RWPE2 (cell line): Measurements from ENCODE around the gene FADS6.
"Not testable (repeated sequence)": the region's sequence is repeated elsewhere in the genome, so short reads cannot be mapped to it uniquely, and the experiment has no call there.

Source experiments
- ATAC-seq: fragments of 200-7000 bp; cut with Tn5 transposase; 3 replicates; pipeline ENCODE4 v1.9.1; 2021; ENCODE audit warnings: low read depth
- DNase-seq: peaks from one replicate; pipeline ENCODE4 v3.0.0-alpha.2; 2020; ENCODE audit warnings: low spot score
- H3K27ac ChIP-seq: fragments of 450-650 bp; 2 replicates; pipeline ENCODE4 v1.5.1; 2017; ENCODE audit warnings: mild to moderate bottlenecking; ENCODE audit not compliant: poor library complexity, severe bottlenecking
- H3K27me3 ChIP-seq: fragments of 250-450 bp; sonication (Bioruptor Pico); 2 replicates; pipeline ENCODE4 v1.5.1; 2021; ENCODE audit warnings: mild to moderate bottlenecking, moderate library complexity; ENCODE audit not compliant: insufficient read depth, poor library complexity, severe bottlenecking
- H3K36me3 ChIP-seq: fragments of 250-450 bp; sonication (Bioruptor Pico); 2 replicates; pipeline ENCODE4 v1.5.1; 2020; ENCODE audit warnings: low read depth, mild to moderate bottlenecking, moderate library complexity
- H3K4me1 ChIP-seq: fragments of 250-450 bp; sonication (Bioruptor Pico); 2 replicates; pipeline ENCODE4 v1.5.1; 2021; ENCODE audit warnings: mild to moderate bottlenecking, moderate library complexity; ENCODE audit not compliant: insufficient read depth, poor library complexity, severe bottlenecking
- H3K4me3 ChIP-seq: fragments of 250-450 bp; sonication (Bioruptor Pico); 2 replicates; pipeline ENCODE4 v1.5.1; 2021; ENCODE audit warnings: mild to moderate bottlenecking, moderate library complexity; ENCODE audit not compliant: severe bottlenecking
- H3K9me3 ChIP-seq: fragments of 250-450 bp; sonication (Bioruptor Pico); 2 replicates; pipeline ENCODE4 v1.5.1; 2021; ENCODE audit warnings: mild to moderate bottlenecking, moderate library complexity; ENCODE audit not compliant: severe bottlenecking
- TF ChIP-seq, protein P1 (sequence below): fragments of 450-650 bp; IDR thresholded peaks from one replicate; pipeline ENCODE4 v1.5.1; 2017; ENCODE audit warnings: mild to moderate bottlenecking, moderate library complexity; ENCODE audit not compliant: poor library complexity, severe bottlenecking

Gene FADS6

DNA sequence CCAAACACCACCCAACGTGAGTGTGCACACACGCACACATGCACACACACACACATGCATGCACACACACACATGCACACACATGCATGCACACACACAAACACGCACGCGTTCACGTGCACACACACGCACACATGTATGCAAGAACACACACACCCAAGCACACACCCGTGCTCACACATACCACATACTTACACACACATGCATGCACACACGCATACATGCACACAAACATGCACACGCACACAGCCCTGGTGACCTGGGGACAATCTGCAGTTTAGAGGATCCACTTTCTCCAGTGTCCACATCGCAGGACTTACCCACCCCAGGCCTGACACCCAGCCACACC lies 23.4 kb upstream of the FADS6 start:
- no peak overlapping the region for H3K27ac ChIP-seq
- TF ChIP-seq, protein P1, sequence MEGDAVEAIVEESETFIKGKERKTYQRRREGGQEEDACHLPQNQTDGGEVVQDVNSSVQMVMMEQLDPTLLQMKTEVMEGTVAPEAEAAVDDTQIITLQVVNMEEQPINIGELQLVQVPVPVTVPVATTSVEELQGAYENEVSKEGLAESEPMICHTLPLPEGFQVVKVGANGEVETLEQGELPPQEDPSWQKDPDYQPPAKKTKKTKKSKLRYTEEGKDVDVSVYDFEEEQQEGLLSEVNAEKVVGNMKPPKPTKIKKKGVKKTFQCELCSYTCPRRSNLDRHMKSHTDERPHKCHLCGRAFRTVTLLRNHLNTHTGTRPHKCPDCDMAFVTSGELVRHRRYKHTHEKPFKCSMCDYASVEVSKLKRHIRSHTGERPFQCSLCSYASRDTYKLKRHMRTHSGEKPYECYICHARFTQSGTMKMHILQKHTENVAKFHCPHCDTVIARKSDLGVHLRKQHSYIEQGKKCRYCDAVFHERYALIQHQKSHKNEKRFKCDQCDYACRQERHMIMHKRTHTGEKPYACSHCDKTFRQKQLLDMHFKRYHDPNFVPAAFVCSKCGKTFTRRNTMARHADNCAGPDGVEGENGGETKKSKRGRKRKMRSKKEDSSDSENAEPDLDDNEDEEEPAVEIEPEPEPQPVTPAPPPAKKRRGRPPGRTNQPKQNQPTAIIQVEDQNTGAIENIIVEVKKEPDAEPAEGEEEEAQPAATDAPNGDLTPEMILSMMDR = no peak

DNA sequence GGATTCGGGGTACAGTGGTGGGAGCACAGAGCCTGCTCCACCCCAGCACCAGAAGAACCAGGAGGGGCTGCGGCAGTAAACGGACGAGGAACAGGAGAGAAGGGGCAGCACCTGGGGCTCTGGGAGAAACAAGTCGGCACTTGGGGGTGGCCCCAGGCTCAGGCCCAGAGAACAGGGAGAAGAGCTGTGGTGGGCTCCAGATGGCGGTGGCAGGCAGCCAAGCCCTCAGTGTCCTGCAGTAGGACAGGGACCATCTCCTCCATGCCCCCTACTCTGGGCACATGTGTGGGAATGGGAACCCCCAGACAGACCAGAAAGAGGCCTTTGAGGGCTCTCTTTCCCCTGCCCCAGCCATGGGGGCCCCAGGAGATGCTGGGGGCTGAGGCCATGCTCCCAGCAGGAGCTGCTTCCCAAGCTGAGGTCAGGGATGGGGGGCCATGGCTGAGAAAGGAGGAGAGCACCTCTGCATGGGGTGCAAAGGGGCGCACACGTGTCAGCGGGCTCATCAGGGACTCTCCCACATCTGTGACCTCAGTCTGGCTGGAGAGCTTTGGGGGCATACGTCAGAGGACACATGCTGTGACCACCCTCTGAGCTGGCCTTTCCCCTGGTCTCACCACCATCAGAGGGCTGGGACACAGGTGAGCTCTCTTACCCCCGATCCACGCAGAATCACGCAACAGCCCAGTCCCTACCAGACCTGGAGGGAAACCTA lies 22.9 kb upstream of the FADS6 start:
- Histone ChIP-seq H3K4me1 (no peaks in the 10 kb centered on the region), H3K36me3 (no peaks in the 10 kb centered on the region), H3K9me3 (no peaks in the 10 kb centered on the region), H3K27ac (no peak overlapping the region), H3K4me3 (no peak overlapping the region), H3K27me3 (no peaks in the 10 kb centered on the region)
- TF ChIP-seq, protein P1 = no peak
- DNase-seq (no peak), ATAC-seq (no peak)

More for the DNA sequence above, 23.4 kb upstream of the FADS6 start:
- Histone ChIP-seq H3K27me3 (no peaks in the 10 kb centered on the region), H3K36me3 (no peaks in the 10 kb centered on the region), H3K4me3 (no peak overlapping the region), H3K4me1 (no peaks in the 10 kb centered on the region), H3K9me3 (no peaks in the 10 kb centered on the region)
- no peak for DNase-seq
- no peak for ATAC-seq

DNA sequence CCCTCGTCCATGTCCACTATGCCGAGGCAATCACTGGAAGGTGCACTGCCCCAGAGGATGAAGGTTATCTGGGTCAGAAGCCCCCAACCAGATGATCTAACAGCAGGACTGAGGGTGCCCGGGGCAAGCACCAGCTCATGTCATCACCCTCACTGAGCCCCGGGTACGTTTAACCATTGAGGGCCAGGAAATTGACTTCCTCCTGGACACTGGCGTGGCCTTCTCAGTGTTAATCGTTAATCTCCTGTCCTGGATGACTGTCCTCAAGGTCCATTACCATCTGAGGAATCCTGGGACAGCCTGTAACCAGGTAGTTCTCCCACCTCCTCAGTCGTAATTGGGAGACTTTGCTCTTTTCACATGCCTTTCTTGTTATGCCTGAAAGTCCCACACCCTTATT lies 18.0 kb upstream of the FADS6 start:
- H3K36me3 ChIP-seq, H3K4me3 ChIP-seq, H3K4me1 ChIP-seq, H3K27ac ChIP-seq, ATAC-seq, H3K27me3 ChIP-seq, H3K9me3 ChIP-seq, DNase-seq: not testable (repeated sequence)

DNA sequence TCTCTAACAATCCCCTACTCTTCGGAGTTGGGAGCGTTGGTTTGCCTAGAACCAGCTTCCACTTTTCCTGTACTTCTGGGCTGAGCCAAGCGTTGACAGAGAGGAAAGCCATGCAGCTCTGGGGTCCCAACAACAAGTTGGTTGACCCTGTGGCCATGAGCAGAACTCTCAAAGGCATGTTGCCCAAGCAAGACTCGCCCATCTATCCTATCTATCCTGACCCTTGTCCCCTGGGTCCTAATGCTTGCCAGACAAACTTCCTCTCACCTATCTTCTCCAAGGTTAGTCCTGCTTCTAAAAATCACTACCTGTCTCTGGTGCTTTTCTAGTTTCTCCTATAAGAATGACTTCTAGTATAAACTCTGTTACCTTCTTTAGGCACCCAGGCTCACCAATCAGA lies 15.7 kb upstream of the FADS6 start:
- not testable (repeated sequence) for H3K36me3 ChIP-seq, H3K9me3 ChIP-seq, DNase-seq, ATAC-seq, H3K4me3 ChIP-seq, H3K27me3 ChIP-seq, H3K4me1 ChIP-seq, H3K27ac ChIP-seq

DNA sequence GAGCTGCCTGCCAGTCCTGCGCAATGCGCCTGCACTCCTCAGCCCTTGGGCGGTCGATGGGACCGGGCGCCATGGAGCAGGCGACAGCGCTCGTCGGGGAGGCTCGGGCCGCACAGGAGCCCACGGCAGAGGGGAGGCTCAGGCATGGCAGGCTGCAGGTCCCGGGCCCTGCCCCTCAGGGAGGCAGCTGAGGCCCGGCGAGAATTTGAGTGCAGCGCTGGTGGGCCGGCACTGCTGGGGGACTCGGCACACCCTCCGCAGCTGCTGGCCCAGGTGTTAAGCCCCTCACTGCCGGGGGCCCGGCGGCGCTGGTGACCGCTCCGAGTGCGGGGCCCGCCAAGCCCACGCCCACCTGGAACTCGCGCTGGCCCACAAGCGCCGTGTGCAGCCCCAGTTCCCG lies 13.6 kb upstream of the FADS6 start:
- ATAC-seq = no peak
- no peaks in the 10 kb centered on the region for H3K9me3 ChIP-seq
- H3K36me3 ChIP-seq = no peaks in the 10 kb centered on the region
- H3K4me1 ChIP-seq = no peaks in the 10 kb centered on the region
- TF ChIP-seq, protein P1 = no peak
- H3K27me3 ChIP-seq = no peaks in the 10 kb centered on the region
- DNase-seq = no peak
- no peak overlapping the region for H3K27ac ChIP-seq
- no peak overlapping the region for H3K4me3 ChIP-seq

DNA sequence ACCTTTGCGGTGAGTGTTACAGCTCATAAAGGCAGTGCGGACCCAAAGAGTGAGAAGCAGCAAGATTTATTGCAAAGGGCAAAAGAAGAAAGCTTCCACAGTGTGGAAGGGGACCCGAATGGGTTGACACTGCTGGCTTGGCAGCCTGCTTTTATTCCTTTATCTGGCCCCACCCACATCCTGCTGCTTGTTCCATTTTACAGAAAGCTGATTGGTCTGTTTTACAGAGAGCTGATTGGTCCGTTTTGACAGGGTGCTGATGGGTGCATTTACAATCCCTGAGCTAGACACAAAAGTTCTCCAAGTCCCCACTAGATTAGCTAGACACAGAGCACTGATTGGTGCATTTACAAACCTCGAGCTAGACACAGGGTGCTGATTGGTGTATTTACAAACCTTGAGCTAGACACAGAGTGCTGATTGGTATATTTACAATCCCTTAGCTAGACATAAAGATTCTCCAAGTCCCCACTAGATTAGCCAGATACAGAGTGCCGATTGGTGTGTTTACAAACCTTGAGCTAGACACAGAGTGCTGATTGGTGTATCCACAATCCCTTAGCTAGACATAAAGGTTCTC lies 12.9 kb upstream of the FADS6 start:
- not testable (repeated sequence) for H3K4me1 ChIP-seq, ATAC-seq, H3K27ac ChIP-seq, H3K4me3 ChIP-seq, DNase-seq, H3K36me3 ChIP-seq, H3K27me3 ChIP-seq, H3K9me3 ChIP-seq
